ENCODE results near the gene TEKT5.
"Not testable (repeated sequence)": the region's sequence is repeated elsewhere in the genome, so short reads cannot be mapped to it uniquely, and the experiment has no call there.

TEKT5 gene

GRCh38 chr16:10657925-10658324 is 36.8 kb downstream of the TEKT5 start:
- no peak for DNase-seq

GRCh38 chr16:10656618-10657017 is 38.1 kb downstream of the TEKT5 start:
- no peak for DNase-seq

- DNase-seq = no peak
These were observed 39.2 kb downstream of the TEKT5 start for GRCh38 chr16:10655415-10655977.

- DNase-seq = no peak
These were observed 39.9 kb downstream of the TEKT5 start for GRCh38 chr16:10654592-10655414.

GRCh38 chr16:10652730-10653590 is 41.8 kb downstream of the TEKT5 start:
- no peak for DNase-seq

GRCh38 chr16:10649098-10649497 is 45.6 kb downstream of the TEKT5 start:
- DNase-seq = not testable (repeated sequence)

GRCh38 chr16:10647721-10648296 is 46.9 kb downstream of the TEKT5 start:
- DNase-seq = no peak

GRCh38 chr16:10647264-10647720 is 47.4 kb downstream of the TEKT5 start:
- no peak for DNase-seq

- DNase-seq = no peak
These were observed 48.0 kb downstream of the TEKT5 start for GRCh38 chr16:10646581-10647263.

GRCh38 chr16:10646228-10646580 is 48.5 kb downstream of the TEKT5 start:
- no peak for DNase-seq

GRCh38 chr16:10644092-10644491 is 50.6 kb downstream of the TEKT5 start:
- DNase-seq = no peak

GRCh38 chr16:10642964-10643363 is 51.8 kb downstream of the TEKT5 start:
- no peak for DNase-seq

GRCh38 chr16:10641953-10642949 is 52.5 kb downstream of the TEKT5 start:
- no peak for DNase-seq

- DNase-seq = no peak
These were observed 53.2 kb downstream of the TEKT5 start for GRCh38 chr16:10641555-10641952.

- DNase-seq = no peak
These were observed 53.8 kb downstream of the TEKT5 start for GRCh38 chr16:10640934-10641333.

- DNase-seq = no peak
These were observed 56.6 kb downstream of the TEKT5 start for GRCh38 chr16:10638101-10638500.

GRCh38 chr16:10637337-10638037 is 57.2 kb downstream of the TEKT5 start:
- no peak for DNase-seq

- no peak for DNase-seq
These were observed 59.2 kb downstream of the TEKT5 start for GRCh38 chr16:10635365-10636021.

GRCh38 chr16:10633429-10633828 is 61.3 kb downstream of the TEKT5 start:
- DNase-seq = not testable (repeated sequence)

- no peak for DNase-seq
These were observed 62.8 kb downstream of the TEKT5 start for GRCh38 chr16:10631886-10632285.
